NCI-H774 (cell line): ENCODE data around the gene OR2T3.
"Not testable (repeated sequence)": the region's sequence is repeated elsewhere in the genome, so short reads cannot be mapped to it uniquely, and the experiment has no call there.

ENCODE experiments used
- DNase-seq: peaks from one replicate; lab custom pipeline; 2025; lab: John Stamatoyannopoulos, UW

The OR2T3 gene, protein sequence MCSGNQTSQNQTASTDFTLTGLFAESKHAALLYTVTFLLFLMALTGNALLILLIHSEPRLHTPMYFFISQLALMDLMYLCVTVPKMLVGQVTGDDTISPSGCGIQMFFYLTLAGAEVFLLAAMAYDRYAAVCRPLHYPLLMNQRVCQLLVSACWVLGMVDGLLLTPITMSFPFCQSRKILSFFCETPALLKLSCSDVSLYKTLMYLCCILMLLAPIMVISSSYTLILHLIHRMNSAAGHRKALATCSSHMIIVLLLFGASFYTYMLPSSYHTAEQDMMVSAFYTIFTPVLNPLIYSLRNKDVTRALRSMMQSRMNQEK

DNA sequence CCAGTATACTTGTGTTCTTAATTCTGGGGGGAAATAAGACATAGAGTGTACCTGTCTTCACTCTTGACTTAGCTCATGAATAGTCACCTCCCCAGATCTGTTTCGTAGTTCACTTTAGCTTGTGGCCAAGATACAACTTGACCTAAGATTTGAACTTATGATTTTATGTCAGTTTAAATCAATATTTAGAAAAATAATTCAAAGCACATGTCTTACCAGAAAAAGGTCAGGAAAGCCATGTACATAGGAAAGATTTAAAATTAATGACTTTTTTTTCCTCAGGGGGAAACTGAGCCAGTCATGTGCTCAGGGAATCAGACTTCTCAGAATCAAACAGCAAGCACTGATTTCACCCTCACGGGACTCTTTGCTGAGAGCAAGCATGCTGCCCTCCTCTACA is at the start of gene OR2T3:
TSS of gene OR2T3 (plus strand) at position 301 of the 400 bp plus-strand sequence. CDS start at position 301, 0 bp downstream.
- not testable (repeated sequence) for DNase-seq

DNA sequence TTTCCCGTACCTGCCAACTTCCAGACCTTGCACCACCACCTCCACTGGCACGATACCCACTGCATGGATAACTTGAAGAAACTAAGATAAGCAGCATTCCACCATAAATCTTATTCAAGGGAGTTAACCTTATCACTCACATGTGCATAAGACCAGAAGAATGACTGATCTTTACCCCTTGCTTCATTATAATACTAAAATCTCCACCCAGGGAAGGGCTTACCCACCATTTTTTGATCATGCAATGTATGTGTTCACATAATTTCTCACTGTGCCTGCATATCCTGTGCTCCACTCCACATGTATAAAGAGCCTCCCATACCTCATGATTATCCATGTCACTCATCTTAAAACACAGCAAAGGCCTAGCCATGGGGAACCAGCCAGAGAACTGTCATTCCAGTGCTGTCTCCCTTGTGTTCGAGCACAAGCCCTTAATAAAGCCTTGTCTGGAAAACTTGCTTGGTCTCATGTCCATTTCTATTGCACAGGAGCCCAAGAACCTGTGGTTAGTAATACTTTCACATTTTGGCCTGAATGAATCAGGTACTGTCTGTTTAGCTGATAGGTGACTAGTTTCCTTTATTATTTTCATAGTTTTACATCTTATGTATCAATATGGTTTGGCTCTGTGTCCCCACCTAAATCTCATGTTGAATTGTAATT is 45.5 kb upstream of the OR2T3 start:
- not testable (repeated sequence) for DNase-seq

DNA sequence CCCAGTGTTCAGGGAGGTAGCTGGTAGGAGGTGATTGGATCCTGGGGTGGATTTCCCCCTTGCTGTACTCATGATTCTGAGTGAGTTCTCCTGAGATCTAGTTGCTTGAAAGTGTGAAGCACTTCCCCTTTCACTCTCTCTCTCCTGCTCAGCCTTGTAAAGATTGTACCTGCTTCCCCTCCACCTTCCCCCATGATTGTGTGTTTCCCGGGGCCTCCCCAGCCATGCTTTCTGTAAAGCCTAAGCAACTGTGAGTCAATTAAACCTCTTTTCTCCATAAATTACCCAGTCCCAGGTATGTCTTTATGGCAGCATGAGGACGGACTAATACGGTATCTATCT is 45.0 kb upstream of the OR2T3 start:
- not testable (repeated sequence) for DNase-seq

DNA sequence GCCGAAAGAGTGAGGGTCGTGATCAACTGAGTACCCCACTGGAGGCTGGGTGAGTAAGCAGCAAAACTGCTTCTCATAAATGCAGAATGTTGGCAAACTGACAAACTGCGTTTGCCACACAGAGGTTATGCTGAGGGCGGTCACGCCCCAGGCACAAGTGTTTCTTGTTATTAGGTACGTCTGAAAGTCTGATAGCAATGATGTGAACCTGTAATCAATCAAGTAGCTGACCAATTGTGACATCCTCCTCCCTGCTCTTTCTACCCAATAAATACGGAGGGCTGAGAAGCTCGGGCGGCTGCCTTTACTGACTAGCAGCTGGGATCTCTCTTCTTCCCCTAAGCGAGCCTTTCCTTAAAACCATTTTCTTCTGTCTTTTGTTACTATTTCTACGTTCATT is 41.5 kb upstream of the OR2T3 start:
- DNase-seq = not testable (repeated sequence)

DNA sequence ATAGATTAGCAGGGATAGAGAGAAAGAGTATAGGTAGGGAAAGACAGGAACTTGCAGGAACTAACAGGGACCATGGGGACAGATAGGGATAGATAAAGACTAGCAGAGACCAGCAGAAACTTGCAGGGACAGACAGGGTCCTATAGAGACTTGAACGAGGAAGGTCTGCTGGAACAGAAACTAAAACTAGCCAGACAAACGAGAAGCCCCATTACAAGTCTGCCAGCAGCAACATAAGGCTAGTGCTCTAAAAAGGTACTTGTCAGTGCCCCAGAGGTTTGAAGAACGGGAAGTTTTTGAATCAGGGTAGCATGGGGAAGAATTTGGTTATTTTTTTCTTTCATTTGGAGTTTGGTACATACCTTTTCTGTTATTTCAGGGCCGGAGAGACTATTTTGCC is 41.0 kb upstream of the OR2T3 start:
- not testable (repeated sequence) for DNase-seq

DNA sequence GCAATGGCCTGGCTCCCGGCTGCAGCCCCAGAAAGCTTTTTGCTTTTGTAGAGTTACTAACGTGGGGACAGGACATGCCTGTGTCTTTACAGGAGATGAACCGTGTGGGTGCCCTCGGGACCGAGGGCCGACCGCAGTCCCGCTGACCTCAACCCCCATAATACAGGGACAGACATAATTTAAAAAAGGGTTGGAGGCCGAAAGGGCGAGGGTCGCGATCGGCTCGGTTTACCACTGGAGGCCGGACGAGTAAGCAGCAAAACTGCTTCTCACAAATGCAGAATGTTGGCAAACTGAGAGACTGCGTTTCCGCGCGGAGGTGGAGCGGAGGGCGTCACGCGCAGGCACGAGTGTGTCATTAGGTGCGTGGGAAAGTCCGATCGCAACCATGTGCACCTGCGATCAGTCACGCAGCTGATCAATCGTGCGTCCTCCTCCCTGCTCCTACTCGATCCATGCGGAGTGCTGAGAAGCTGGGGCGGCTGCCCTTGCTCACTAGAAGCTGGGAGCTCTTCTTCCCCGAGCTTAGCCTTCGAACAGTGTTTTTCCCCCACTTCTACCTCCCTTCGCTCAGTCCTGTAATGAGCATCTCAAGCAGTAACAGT is 39.2 kb upstream of the OR2T3 start:
- DNase-seq = not testable (repeated sequence)

DNA sequence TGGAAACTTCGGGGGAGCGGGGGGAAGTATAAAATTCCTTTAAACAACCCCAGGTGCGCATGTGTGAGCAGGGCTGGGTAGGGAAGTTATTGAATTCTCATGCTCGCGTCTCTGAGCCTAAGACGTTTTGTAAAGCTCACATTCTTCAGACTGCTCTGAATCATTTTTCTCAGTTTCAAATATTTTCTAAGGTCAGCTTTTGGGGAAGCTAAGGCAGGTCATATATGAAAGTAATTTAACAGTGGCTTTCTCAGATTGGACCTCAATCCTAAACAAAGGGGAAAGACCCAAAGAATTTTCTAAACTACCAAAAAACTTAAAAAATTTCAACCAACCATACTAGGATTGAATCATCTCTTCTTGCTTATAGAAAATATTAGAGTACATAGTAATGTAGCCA is 38.2 kb upstream of the OR2T3 start:
- DNase-seq = not testable (repeated sequence)

DNA sequence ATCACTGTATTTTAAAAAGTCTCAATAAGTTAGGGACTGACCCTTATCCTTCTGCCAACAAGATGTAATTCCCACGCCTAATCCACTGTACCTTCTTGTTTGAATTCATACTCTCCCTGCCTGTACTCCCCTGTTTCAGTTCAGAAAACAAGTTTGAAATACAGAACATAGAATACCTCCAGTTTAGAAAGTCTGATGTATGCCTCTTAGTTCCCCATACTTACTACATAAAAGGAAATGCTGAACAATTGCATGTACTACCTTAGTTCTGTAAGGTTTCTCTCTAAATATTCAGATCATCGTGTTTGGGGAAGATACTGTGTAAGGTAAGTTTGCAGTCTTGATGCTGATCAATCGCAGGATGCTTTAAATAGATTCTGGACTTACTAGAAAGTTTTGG is 36.8 kb upstream of the OR2T3 start:
- DNase-seq = not testable (repeated sequence)

DNA sequence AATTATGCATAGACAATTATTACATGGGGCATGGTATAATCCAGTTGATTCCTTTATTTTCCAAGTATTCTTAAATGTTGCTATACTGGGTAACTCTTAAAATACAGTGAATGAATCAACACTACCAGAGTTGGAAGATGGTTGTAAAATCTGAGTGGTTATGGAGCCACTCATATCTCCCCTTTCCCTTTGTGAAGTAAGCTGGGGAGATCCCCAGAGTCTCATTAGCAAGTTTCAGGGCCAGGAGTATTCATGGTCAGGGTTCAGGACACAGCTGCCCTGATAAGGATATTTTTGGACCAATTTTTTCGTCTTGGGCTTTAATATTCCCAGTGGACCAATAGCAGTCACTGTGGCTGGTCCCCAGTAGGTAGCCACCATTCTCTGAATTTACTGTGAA is 34.5 kb upstream of the OR2T3 start:
- not testable (repeated sequence) for DNase-seq

DNA sequence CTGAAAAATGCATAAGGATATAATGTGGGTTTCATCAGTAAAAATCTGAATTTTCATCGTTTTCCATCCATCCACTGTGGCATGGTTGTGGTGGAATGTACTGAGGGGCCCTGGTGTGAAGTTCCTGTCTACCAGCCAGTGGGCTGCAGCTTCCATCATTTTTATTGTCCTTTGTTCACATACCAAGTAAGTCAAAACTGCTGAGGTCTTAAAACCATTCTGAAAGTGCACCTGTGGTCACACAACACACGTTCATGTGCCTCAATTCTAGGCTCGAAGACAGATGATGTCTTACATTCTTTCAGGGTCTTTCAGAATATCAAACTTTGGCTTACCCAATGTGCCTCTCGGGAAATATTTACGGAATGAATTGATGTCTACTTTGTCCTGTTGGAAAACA is 33.9 kb upstream of the OR2T3 start:
- DNase-seq = not testable (repeated sequence)

DNA sequence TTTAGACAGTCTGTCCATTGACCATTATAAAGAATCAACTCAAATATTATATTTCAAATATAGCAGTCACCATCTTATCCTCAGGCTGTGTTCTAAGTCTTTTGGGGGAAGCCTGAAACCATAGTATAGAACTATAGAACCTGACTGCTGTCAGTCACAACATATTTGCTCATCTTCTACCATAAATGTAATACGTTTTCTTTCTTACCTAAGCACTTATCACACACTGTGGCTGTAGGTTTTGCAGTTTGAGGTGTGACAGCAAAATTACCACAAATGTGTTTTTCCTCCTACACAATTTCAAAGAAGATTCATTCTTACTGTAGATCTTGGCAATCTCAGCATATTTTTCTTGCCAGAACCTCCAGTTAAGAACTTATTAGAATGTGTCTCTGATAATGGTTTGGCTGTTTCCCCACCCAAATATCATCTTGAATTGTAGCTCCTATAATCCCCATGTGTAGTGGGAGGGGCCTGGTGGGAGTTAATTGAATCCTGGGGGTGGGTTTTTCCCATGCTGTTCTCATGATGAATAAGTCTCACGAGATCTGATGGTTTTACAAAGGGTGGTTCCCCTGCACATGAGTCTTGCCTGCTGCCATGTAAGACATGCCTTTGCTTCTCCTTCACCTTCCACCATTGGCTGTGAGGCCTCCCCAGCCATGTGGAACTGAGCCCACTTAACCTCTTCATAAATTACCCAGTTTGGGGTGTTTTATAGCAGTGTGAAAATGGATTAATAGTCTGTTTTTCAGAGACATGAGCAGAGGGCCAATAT is 30.5 kb upstream of the OR2T3 start:
- not testable (repeated sequence) for DNase-seq

DNA sequence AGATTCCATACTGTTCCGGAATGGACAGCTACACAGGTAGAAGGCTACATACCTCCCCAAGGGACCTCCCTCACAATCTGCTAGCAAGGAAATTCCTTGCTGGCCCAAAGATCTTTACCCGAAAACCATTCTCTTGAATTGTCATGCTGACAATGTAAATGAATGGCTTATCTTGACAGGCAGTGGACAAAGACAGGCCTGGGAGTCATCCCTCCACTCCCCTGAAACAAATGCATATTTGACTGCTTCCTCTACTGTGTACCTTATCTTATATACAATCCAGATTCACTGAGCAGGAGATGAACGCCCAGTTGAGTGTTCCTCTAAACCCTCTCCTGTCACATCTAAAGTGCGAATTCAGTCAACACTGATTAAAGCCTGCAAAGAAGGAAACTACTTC is 28.5 kb upstream of the OR2T3 start:
- DNase-seq = not testable (repeated sequence)

DNA sequence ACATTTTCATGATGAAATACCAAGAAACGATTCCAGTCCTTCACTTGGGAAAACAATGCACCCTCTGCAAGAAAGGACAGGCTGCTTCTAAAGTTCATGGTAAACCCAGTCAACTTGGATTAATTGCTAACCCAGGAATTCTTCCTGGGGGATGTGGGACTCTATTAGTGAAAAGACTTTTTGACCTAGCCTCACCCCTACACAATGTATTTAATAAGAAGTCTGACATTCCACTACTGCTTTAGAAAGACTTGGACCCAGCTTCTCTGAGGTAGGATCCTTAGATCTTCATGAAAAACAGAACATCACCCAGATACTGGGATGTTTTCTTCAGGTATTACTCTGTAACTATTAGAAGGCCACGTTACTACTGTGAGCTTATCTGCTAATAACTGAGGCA is 27.8 kb upstream of the OR2T3 start, which contains the start of gene OR2T2:
TSS of gene OR2T2 (plus strand) at position 239 of the 400 bp plus-strand sequence. CDS start 7,161 bp downstream, outside the sequence.
- DNase-seq = not testable (repeated sequence)

DNA sequence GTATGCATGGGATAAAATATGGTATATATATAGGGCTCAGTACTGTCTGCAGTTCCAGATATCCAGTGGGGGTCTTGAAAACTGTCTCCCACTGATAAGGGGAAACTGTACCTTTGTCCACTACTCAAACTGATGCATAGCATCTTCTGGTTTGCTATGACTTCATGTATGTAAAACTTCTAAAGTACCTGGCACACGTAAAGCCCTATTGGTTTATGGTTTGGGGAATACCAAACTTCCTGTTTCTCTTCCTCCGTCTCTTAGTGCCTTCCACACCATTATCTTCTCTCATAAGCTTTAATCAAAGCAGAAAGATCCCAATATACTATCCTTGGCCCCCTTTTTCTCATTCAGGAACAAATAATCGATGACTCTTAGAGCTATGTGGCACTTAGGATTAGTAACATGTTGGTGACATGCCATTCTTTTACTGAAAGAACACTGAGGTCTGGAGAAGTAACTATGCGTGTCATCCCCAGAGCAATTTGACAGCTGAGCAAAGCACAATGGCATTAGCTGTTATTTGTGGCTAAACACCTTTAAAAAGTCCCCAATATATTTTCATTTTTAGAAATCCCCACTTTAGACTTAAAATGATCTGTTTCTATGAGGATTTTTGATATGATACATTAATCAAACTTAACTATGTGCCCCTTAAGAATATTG is 24.6 kb upstream of the OR2T3 start:
- DNase-seq = not testable (repeated sequence)

DNA sequence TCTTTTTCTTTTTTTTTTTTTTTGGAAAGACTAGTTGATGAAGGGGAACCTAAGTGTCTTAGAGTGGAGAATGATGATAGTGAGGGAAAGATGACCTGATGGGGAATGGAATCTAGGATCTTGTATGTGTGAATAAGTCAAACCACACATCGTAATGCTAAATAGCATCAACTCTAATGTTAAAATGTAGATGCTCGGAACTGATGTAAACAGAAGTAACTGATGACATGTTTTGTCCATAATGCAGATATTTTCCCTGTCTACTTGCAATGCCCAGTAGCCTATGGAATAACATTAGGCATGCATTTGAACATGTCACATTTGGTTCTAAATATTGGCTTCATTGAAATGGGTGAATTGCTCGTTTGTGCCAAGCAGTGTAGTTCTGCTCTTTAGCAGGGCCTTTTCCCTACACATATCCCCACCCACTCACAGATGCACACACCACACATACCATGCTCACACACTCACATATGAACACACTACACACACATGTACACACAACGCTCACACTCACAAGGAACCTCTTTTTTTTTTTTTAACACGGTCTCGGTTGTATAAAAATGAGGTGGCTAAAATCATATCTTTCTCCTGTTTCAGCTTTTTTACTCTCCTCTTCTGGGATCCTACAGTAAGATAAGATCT is 23.2 kb upstream of the OR2T3 start:
- not testable (repeated sequence) for DNase-seq

DNA sequence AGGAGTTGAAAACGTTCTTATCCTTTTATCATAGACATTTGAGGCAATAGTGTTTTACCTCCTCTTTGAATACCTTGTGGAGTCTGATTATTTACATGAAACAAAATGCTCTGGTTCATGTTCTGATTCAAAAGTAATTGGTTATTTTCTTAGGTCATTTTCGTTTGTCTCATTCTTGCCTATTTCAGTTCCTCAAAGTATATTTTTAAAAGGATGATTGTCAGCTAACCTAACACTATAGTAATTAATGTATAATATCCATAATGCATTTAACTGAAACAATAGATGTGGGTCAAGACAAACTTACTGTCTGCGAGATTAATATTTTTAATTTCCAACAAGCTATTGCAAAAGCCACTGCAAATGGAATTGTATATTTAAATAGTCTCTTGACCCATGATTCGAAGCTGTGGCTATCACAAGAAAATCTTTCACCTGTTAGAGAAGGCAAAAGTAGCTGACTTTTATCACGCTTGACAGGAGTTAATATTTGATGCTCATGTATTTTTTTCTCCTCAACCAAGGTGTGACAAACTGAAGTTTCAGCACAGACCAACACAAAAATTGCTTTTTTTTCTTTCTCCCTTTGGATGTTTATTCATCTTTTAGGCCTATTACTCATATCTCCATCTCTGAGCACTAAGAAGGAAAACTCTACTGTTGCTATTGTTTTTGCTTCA is 22.5 kb upstream of the OR2T3 start:
- DNase-seq = not testable (repeated sequence)

DNA sequence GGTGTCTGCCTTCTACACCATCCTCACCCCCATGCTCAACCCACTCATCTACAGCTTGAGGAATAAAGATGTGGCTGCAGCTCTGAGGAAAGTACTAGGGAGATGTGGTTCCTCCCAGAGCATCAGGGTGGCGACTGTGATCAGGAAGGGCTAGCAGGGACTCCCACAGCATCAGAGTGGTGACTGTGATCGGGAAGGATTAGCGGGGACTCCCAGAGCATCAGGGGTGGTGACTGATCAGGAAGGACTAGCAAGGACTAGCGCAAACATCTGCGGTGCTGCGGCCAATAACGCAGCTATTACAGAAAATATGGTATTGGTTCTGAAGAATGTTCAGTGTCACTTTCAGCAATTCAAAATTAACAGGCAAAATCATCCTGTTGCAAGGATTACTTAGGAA is 19.5 kb upstream of the OR2T3 start:
- DNase-seq = not testable (repeated sequence)

DNA sequence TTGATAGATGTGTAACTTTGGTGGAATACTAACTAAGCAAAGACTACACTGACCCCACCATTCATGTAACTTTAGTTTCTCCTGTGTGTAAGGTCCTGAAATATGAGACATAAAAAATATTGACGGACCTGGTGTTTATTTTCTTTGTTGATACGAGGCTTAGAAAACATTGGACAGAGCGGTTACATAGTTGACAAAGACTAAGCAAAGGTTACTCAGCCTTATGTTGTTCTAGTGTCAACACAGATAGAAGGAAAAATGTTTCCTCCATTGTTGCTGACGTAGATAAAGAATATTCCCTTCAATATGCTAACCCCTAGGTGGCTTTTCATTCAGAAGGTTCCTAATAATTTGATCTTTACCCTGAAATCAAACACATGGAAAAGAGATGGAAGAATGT is 18.1 kb upstream of the OR2T3 start:
- DNase-seq = not testable (repeated sequence)

DNA sequence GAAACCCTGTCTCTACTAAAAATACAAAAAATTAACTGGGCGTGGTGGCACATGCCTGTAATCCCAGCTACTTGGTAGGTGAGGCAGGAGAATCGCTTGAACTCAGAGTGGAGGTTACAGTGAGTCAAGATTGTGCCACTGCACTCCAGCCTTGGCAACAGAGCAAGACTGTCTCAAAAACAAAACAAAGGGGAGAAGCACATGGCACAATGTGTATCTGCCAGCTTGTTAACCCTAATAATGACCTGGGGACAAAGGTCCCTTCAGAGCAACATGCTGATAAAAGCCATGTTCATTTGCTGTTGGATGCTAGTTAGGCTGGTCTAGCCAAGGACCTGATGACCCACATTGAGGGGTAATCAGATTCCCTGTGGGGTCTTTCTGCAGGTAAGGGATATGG is 16.5 kb upstream of the OR2T3 start:
- DNase-seq = not testable (repeated sequence)

DNA sequence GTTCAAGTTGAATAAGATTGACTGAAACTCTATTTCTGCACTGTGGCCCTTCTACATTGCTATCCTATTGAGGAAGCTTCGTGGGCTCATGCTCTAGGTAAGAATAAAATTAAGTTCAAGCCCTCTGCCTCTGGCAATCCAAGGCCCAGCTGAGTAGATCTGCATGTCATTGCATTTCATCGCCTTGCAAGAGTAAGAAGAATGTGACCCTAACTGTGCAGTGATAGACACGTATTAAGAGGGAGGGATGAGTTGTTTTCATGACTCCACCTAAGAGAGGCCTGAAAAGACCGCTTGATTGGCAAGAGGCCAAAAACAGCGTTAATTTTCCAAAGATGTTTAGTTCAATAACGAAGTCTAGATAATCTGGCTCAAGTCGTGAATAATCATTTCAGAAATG is 14.0 kb upstream of the OR2T3 start:
- DNase-seq = not testable (repeated sequence)

DNA sequence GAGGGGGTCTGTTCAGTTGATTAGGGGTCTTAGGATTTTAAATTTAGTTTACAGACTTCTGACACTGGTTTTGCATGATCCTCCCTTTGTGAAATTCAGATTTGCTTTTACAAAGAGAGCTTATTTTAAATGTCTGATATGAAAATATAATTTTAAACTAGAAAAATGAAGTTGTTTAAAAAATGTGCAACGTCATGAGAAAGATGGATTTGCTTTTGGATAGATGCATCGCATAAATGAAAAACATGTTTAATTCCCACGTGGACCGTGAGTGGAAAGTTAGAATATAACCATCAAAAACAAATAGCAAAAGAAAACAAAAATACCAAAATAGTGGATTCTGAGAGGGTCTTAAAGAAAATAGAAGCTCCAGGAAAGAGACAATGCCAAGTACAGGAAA is 2.0 kb upstream of the OR2T3 start:
- DNase-seq = no peak
